ENCODE data around the gene ASXL2. TPM values are rescaled to one million over a fixed set of nuclear protein-coding genes. Genes with fewer than 3 reads are reported as not detected.

ASXL2 gene
- total RNA-seq, 1 donor: 22.0 TPM

GRCh38 chr2:25799301-25799700, 79.0 kb downstream of the ASXL2 start:
- H3K4me3 ChIP-seq (ENCODE audit: low read depth, low read length): no peak overlapping the region
- TF ChIP-seq CTCF (IDR thresholded peaks at IDR 0.05; ENCODE audit: insufficient read depth, low read length): no peak
- no peak for DNase-seq (ENCODE audit: low read depth)

DNA sequence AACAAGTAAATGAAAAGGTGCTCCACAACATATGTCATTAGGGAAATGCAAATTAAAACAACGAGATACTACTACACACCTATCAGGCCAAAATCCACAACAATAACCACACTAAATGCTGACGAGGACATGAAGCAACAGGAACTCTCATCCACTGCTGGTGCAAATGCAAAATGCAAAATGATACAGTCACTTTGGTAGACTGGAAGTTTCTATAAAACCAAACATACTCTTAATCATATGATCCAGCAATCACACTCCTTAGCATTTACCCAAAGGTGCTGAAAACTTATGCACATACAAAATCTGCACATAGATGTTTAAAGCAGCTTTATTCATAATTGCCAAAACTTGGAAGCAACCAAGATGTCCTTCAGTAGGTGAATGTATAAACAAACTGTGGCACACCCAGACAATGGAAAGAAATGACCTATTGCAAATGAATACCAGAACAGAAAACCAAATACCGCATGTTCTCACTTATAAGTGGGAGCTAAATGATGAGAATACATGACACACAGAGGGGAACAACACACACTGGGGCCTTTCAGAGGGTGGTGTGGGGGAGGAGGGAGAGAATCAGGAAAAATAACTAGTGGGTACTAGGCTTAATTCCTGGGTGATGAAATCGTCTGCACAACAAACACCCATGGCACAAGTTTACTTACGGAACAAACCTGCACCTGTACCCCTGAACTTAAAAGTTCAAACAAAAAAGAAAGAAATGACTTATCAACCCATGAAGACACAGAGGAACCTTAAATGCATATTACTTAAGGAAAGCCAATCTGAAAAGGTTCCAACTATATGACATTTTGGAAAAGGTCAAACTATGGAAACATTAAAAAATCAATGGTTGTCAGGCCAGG, 80.4 kb downstream of the ASXL2 start:
- no peak for TF ChIP-seq CTCF (IDR thresholded peaks at IDR 0.05; ENCODE audit: insufficient read depth, low read length)
- DNase-seq (ENCODE audit: low read depth): no peak
- no peak overlapping the region for H3K4me3 ChIP-seq (ENCODE audit: low read depth, low read length)

- DNase-seq (ENCODE audit: low read depth): no peak
- no peak overlapping the region for H3K4me3 ChIP-seq (ENCODE audit: low read depth, low read length)
- no peak for TF ChIP-seq CTCF (IDR thresholded peaks at IDR 0.05; ENCODE audit: insufficient read depth, low read length)
These were observed 83.6 kb downstream of the ASXL2 start for GRCh38 chr2:25794544-25795276.

DNA sequence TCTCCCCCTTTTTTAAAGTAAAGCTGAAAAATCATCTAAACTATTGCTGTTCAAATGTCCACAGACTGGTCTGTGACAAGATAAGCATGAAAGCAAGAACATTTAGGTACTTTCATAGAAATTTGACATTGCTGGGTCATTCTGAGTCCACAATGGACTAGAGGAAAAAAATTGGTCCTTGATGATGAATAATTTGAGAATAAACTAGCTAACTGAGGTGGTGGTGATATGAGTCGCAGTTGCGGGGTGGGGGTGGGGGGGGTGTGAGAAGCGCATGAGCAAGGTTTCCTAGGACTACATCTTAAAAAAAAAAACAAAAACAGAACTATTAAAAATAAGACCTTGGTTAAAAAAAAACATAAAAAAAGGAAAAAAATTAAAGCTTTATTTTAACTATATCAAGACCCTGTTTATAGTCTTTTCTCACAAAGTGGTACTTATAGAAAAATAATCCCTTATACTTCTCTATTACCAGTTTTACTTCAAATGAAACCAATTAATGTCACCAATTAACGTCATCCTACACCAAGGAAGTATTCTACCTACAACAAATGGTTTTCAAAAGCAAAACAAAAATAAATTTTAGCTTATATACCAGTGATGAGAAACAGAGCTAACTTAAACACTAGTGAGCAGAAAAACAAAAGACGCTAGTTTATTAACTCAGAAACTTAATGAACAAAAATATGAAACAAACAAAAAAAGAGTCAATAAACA, 88.1 kb downstream of the ASXL2 start:
- DNase-seq (ENCODE audit: low read depth): no peak
- TF ChIP-seq CTCF (IDR thresholded peaks at IDR 0.05; ENCODE audit: insufficient read depth, low read length): no peak
- no peak overlapping the region for H3K4me3 ChIP-seq (ENCODE audit: low read depth, low read length)

GRCh38 chr2:25788457-25788856, 89.8 kb downstream of the ASXL2 start:
- TF ChIP-seq CTCF (IDR thresholded peaks at IDR 0.05; ENCODE audit: insufficient read depth, low read length): no peak
- DNase-seq (ENCODE audit: low read depth): no peak
- H3K4me3 ChIP-seq (ENCODE audit: low read depth, low read length): no peak overlapping the region

- no peak for DNase-seq (ENCODE audit: low read depth)
- no peak for TF ChIP-seq CTCF (IDR thresholded peaks at IDR 0.05; ENCODE audit: insufficient read depth, low read length)
- H3K4me3 ChIP-seq (ENCODE audit: low read depth, low read length): no peak overlapping the region
These were observed 91.3 kb downstream of the ASXL2 start for GRCh38 chr2:25787020-25787419.
